GM19023 (cell line): ENCODE data around the gene TNIK.
A peak's percentile ranks its signal among the peaks of the same experiment; 100 is the strongest.

Experiments
- ATAC-seq: cut with Tn5 transposase; IDR thresholded peaks from one replicate; pipeline ENCODE4 v1.9.1; 2021; ENCODE audit warnings: mild to moderate bottlenecking, moderate library complexity; ENCODE audit not compliant: unreplicated experiment

TNIK gene

GRCh38 chr3:171058873-171059603, 401.2 kb downstream of the TNIK start:
- no peak for ATAC-seq

- no peak for ATAC-seq
These were observed 402.1 kb downstream of the TNIK start for GRCh38 chr3:171058058-171058457.

DNA sequence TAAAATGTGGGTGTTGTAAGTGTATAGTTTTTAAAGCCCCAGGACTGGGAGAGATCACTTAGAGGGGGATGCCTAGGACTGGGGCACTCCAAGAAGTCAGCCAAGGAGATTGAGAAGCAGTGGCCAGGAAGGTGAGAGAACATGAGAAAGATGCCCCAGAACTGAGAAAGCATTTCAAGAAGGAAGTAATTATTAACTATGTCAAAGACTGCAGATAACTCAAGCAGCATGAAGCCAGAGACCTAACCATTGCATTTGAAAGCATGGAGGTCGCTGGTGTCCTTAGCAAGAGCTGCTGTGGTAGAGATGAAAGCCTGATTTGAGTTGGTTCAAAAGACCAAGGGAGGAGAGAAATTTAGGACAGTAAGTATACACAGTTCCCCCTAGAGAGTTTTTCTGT, 403.1 kb downstream of the TNIK start:
- ATAC-seq = no peak

- ATAC-seq = no peak
These were observed 403.7 kb downstream of the TNIK start for GRCh38 chr3:171056528-171056927.

DNA sequence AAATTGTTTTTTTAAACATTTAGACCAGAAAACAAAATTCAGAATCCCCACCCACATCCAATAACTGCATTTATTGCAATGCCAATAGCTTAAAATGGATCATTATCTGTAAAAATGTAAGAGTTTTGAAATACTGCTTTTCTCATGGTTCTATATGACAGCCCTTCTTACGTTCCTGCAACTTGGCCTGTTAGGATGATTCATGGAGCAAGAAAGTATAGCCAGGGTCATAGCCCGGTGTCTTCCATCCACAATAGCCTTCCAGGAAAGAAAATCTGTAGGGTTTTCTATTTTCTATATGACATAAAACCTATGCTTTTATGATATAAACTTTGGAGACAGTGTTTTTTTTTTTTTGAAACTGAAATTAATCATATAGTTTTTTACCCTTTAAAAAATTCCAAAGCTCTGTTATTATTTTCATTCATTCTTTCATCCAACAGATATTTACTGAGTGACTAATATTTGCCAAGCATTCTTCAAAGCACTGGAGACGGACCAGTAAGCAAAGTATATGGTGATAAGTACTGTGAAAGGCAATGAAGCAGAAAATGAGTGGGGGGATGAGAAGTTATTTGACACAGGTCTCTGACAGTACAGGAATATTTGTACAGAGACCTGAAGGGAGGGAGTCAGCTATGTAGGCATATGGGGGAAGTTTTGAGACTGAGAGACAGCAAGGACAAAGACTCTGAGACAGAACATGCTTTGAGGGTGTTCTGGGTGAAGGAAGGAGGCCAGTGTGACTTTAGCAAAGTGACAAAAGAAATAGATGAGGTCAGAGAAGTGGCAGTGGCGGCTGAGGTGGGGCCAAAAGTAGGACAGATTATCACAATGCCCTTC, 404.6 kb downstream of the TNIK start:
- ATAC-seq = no peak

- ATAC-seq = no peak
These were observed 405.3 kb downstream of the TNIK start for GRCh38 chr3:171054921-171055320.

DNA sequence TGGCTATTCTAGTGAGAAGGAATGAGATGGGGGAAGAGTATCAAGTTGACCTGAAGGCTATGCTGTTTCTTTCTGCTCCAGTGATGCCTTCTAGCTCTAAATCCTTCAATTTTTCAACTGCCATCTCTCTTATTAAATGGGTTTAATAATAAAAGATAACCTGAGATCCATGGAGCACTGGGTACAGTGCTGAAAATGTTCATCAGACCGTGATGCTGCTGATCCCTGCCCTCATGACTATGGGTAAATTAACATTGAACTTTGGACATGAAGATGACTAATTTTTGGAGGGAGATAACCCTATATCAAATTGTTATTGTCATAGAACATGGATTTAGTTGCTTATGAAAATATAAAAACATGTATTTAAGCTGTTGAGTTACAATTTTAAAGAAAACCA, 406.0 kb downstream of the TNIK start:
- no peak for ATAC-seq

- ATAC-seq = peak; percentile 68
These were observed 410.3 kb downstream of the TNIK start for GRCh38 chr3:171049861-171050444.

DNA sequence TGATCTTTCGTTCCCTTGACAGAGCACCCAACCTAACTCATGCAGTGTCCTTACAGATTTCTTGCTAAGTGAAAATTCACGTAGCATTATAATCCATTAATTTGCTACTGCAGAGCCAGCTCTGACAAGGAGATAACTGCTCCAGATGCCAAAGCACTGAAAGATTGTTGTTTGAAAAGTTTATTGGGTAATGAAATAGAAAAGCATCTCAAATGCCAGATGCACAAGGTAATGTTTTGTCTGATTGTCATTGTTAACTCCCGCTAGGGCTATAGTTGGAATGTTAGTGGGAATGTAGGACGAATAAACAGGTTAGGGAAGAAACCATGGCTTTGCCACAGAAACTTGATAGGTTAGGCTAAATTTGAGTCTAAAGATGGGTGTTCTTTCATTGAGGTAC, 413.4 kb downstream of the TNIK start:
- no peak for ATAC-seq

DNA sequence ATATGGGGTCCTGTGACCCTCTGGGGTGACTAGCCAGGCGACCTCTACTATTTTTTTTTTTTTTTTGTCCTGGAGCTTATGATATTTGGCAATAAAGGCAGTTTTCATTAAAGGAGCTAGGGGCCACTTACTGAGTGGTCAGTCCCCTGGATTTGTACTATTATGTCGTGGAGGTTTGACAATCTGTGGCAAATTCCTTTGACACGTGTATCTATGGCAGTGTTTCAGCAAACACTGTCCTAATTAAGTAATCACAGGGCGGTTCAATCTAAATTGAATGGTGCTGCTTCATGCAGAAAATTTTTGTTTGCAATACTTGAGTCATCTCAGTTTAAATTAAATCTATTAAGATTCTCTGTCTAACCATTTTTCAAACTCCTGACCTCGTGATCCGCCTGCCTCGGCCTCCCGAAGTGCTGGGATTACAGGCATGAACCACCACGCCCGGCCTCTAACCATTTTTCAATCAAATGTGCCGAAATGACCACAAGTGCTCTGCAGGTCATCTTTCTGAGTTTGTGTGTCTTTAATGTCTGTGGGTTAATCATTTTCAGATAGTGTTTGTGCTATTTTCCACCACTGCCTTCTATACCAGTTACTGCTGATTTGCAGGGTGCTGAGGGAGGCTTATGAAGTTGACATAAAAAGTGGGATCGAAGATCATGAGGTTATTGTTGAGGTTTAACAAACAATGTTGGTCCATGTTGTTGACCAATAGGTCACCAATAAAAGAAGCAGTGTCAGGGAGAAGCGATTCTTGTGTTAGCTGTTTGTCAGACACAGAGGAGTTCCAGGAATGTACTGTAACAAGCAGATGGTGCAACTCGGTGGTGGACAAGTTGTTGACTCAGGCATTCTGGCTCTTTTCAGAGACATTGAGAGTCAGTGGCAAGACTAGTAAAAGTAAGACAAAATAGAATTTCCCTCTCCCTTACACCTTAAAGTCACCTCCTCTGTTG, 415.1 kb downstream of the TNIK start:
- no peak for ATAC-seq

GRCh38 chr3:171044384-171044783, 415.8 kb downstream of the TNIK start:
- no peak for ATAC-seq

DNA sequence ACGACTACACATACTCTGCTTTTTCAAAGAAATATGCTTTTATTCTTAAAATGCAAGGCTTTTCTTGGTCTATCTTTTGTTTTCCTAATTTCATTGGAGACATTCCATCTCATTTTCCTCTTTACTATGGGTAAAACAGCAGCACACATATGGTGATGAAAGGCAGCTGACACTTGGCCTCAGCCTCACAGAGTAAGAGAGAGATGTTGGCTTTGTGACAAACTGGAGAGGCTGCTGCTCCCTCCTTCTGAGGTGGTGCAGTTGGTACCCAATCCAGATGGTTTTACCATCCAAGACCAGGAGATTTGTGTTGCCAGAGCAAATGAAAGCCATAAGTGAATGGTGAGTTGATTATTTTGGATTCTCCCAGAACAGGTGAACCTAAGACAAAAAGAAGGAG, 420.5 kb downstream of the TNIK start:
- no peak for ATAC-seq

DNA sequence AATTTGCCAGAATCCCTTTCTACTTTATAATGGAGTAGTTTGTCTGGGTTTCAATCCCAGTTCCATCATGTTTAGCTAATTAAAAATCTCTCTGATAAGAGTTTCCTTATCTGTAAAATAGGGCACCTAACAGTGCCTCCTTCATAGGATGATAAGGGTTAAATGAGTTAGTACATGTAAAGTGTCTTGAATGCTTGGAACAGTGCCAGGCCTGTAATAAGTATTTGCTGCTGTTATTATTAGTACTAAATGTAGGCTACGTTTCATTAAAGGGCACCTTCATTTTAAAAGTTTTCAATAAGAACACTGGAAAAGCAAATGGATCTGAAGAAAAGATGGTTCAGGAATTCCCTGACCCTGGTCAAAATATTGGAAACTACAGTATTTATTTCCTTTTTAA, 421.9 kb downstream of the TNIK start:
- ATAC-seq = no peak

DNA sequence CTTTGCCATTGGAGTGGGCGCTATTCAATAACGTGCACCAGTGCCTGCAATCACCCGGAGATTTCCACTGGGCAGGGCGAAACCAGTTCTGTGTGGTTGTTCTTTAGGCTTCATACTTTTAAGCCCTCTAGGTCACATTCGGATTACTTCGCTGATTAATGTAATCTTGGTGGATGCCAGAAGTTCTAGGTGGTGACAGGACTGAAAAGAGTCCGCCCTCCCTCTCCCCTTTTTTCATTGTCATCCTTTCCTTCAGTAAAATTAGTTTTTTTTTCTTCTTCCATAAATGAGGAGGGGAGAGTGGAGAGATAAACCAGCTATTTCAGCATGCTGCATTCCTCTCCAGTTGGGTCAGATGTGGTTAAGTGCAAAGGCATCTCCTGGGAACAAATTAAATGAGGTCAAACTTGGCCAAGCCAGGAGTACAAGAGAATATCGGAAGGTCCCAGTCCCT, 431.4 kb downstream of the TNIK start:
- ATAC-seq = no peak

DNA sequence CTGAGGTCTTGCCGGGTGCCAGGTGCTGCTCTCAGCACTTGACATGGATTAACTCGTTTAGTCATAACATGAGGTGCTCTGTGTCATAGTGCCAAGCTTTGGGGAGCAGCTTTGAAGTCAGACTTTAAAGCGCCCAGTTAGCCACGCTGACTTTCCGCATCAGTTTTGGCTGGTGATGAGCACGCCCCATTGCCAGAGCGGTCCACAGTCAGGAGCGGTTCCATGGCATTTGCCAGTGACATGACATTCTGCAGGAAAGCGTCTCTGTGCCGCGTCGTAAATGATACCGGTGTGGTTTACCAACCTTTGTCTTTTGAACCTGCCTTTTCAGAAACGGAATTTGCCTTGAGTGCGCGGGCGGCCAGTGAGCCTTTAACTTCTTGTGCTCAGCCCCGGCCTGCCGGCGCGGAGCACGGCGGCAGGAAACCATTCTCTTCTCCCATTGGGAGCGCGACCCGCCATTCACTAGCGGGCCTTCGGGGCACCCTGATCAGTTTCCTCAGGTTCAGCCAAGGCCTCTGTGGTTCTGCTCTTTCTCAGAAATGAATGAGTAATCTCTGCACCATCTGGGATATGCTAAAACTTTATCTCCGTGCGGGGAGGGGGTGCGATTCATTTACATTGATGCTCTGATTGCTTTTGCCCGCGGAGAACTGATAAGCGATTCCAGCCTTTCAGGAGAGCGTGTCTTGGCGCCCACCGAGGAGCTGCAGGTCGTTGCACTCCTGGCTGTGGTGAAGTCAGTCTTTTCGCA, 432.0 kb downstream of the TNIK start:
- peak; percentile 55 for ATAC-seq

DNA sequence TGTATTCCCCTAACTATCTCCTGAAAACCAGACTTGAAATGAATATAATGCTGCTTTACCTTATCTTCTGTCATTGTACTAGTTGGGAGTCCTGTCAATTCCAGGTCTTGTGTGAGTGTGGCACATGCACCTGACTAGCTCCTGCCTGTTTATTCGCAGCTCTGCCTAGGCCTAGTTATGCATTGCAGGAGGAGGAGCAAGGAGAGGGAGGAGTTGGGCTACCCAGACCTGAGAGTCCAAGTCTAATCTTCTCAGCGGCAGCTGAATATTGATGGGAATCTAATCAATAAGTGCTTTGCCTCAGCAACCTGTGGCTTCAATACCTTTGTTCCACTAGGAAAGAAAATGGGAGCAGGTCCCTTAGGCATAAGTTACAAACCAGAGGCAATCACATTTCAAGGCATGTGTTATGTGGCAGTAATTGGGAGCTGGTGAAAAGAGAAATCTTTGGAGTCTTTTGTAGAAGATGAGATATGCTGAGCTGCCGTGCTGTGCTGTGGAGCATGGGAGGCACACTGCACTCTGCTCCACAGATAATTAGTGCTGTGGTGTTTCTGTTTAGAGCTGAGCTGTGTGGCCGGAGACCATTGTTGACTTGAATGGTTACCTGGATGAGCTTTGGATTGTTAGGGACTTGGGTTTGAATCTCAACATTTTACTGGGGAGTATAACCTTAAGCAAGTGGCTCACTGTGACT, 433.5 kb downstream of the TNIK start, which contains the start of gene SLC2A2:
Gene SLC2A2 (minus strand): TSS at position 124 of the 697 bp plus-strand sequence. CDS start 50 bp downstream, at position 74.
- ATAC-seq = no peak

- no peak for ATAC-seq
These were observed 436.6 kb downstream of the TNIK start for GRCh38 chr3:171023566-171023965.

- no peak for ATAC-seq
These were observed 438.8 kb downstream of the TNIK start for GRCh38 chr3:171021377-171021776.
